Measurements from ENCODE around the gene DNAH14. TPM values are rescaled to one million over a fixed set of nuclear protein-coding genes. Genes with fewer than 3 reads are reported as not detected.

Gene DNAH14
- total RNA-seq, 2 donors from 2014 or later, result 8.2 to 10.4 TPM

- ATAC-seq (no peak), DNase-seq (no peak)
- intact Hi-C loops (cut with DNase I), result no loop called here
Measured at GRCh38 chr1:225410036-225410435, 480.6 kb downstream of the DNAH14 start.

GRCh38 chr1:225412321-225412720, 482.8 kb downstream of the DNAH14 start:
- intact Hi-C loops (cut with DNase I), result no loop called here
- DNase-seq (no peak), ATAC-seq (no peak)

- ATAC-seq, result no peak
- no peak for DNase-seq
- intact Hi-C loops (cut with DNase I), result no loop called here
Measured at GRCh38 chr1:225412803-225413351, 483.4 kb downstream of the DNAH14 start.

- DNase-seq, result no peak
- no peak for ATAC-seq
- intact Hi-C loops (cut with DNase I), result no loop called here
Measured at GRCh38 chr1:225413708-225414375, 484.4 kb downstream of the DNAH14 start.

- no peak for DNase-seq
- ATAC-seq, result no peak
- intact Hi-C loops (cut with DNase I), result no loop called here
Measured at GRCh38 chr1:225415307-225415706, 485.8 kb downstream of the DNAH14 start.

- ATAC-seq (no peak), DNase-seq (no peak)
- intact Hi-C loops (cut with DNase I), result no loop called here
Measured at GRCh38 chr1:225415967-225416745, 486.7 kb downstream of the DNAH14 start.

GRCh38 chr1:225418059-225418458, 488.6 kb downstream of the DNAH14 start:
- ATAC-seq, result no peak
- intact Hi-C loops (cut with DNase I), result no loop called here
- no peak for DNase-seq

GRCh38 chr1:225418598-225418997, 489.1 kb downstream of the DNAH14 start:
- DNase-seq (no peak), ATAC-seq (no peak)
- intact Hi-C loops (cut with DNase I), result no loop called here

- ATAC-seq, result no peak
- intact Hi-C loops (cut with DNase I), result no loop called here
- no peak for DNase-seq
Measured at GRCh38 chr1:225422031-225422605, 492.6 kb downstream of the DNAH14 start.

- DNase-seq (no peak), ATAC-seq (no peak)
- intact Hi-C loops (cut with DNase I), result no loop called here
Measured at GRCh38 chr1:225422795-225423517, 493.5 kb downstream of the DNAH14 start.

GRCh38 chr1:225423518-225423855, 494.0 kb downstream of the DNAH14 start:
- ATAC-seq, result no peak
- intact Hi-C loops (cut with DNase I), result no loop called here
- no peak for DNase-seq

GRCh38 chr1:225424562-225425200, 495.2 kb downstream of the DNAH14 start:
- ATAC-seq, result no peak
- intact Hi-C loops (cut with DNase I), result no loop called here
- no peak for DNase-seq

- DNase-seq, result no peak
- ATAC-seq, result no peak
- intact Hi-C loops (cut with DNase I), result no loop called here
Measured at GRCh38 chr1:225425201-225425786, 495.8 kb downstream of the DNAH14 start.

- ATAC-seq, result peak; percentile 15 to 39
- peak; percentile 49 for DNase-seq
- intact Hi-C loops (cut with DNase I), result no loop called here
Measured at GRCh38 chr1:225426395-225427234, 497.1 kb downstream of the DNAH14 start.

- DNase-seq (peak; percentile 55), ATAC-seq (peak; percentile 43 to 57)
- intact Hi-C loops (cut with DNase I), result no loop called here
Measured at GRCh38 chr1:225427235-225428067, 498.0 kb downstream of the DNAH14 start, which contains the start of gene LBR. TSS of gene LBR (minus strand) at chr1:225428038. CDS start at chr1:225424075, 3,963 bp downstream.

GRCh38 chr1:225428068-225428880, 498.8 kb downstream of the DNAH14 start:
- intact Hi-C loops (cut with DNase I), result no loop called here
- peak; percentile 95 to 97 for ATAC-seq
- peak; percentile 91 for DNase-seq

All from left cardiac atrium (tissue), 4 donors.